Right atrium auricular region (tissue), 2 donors: Measurements from ENCODE around the gene ARSB. TPM values are rescaled to one million over a fixed set of nuclear protein-coding genes. Genes with fewer than 3 reads are reported as not detected.

Experiments used
- DNase-seq: peaks from one replicate; pipeline ENCODE4 v3.0.0-alpha.2; 2019; ENCODE audit warnings: low spot score
- H3K27ac ChIP-seq, 2 donors: fragments of 200-600 bp; sonication (generic); 1 replicate in 1 of 2; 2 replicates in 1 of 2; pipeline ENCODE4 v1.5.1; 2016 to 2019
- H3K27me3 ChIP-seq, 2 donors: fragments of 200-600 bp; sonication (generic); one replicate each; pipeline versions ENCODE4 v1.5.1 to v1.6.0; 2017 to 2019
- H3K36me3 ChIP-seq: fragments of 200-600 bp; sonication (generic); one replicate; pipeline ENCODE4 v1.5.1; 2016
- H3K4me1 ChIP-seq, 2 donors: fragments of 200-600 bp; sonication (generic); one replicate each; pipeline versions ENCODE4 v1.5.1 to v1.6.0; 2017 to 2019
- H3K4me3 ChIP-seq, 2 donors: fragments of 200-600 bp; sonication (generic); 1 replicate in 1 of 2; 2 replicates in 1 of 2; pipeline ENCODE4 v1.5.1; 2017 to 2019; ENCODE audit warnings: mild to moderate bottlenecking in 1 of 2, moderate library complexity in 1 of 2
- H3K9me3 ChIP-seq, 2 donors: fragments of 200-600 bp; sonication (generic); one replicate each; pipeline ENCODE4 v1.5.1; 2019
- total RNA-seq, 2 donors: library from RNA; depleted of rRNA; stranded (reverse); fragments of >200 nt; gene quantifications; one replicate each; pipeline ENCODE4 v1.1.0, GENCODE V29; 2016
- TF ChIP-seq, protein P1 (sequence below), 2 donors: fragments of 200-600 bp; sonication (generic); IDR thresholded peaks; one replicate each; pipeline ENCODE4 v1.5.1; 2019; ENCODE audit warnings: antibody characterized with exemption in 2 of 2

The ARSB gene
- total RNA-seq, 2 donors from 2014 or later, result 11.5 to 16.4 TPM

DNA sequence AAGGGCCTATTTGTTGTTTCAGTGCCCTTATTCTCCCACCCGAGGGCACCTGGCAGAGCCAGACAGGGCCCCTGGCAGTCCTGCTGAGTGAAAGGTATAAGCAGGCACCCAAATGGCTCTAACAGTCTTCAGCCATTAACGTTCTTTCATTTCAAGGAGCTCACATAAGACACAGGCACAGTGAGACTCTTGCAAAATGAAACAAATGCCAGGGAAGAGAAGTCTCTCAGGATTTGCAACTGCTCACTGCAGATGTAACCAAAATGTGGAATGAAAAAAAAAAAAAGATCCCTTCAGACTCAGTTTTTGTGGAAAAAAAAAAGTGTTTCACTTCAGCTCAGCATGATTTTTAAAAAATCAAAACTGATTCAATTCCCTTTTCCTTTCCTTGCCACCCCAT, 181.2 kb downstream of the ARSB start:
- H3K9me3 ChIP-seq, result no peaks in the 10 kb centered on the region
- H3K36me3 ChIP-seq, result no peaks in the 10 kb centered on the region
- H3K27me3 ChIP-seq, result no peaks in the 10 kb centered on the region
- TF ChIP-seq, protein P1, sequence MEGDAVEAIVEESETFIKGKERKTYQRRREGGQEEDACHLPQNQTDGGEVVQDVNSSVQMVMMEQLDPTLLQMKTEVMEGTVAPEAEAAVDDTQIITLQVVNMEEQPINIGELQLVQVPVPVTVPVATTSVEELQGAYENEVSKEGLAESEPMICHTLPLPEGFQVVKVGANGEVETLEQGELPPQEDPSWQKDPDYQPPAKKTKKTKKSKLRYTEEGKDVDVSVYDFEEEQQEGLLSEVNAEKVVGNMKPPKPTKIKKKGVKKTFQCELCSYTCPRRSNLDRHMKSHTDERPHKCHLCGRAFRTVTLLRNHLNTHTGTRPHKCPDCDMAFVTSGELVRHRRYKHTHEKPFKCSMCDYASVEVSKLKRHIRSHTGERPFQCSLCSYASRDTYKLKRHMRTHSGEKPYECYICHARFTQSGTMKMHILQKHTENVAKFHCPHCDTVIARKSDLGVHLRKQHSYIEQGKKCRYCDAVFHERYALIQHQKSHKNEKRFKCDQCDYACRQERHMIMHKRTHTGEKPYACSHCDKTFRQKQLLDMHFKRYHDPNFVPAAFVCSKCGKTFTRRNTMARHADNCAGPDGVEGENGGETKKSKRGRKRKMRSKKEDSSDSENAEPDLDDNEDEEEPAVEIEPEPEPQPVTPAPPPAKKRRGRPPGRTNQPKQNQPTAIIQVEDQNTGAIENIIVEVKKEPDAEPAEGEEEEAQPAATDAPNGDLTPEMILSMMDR (IDR thresholded peaks at IDR 0.05), result no peak
- no peak overlapping the region for H3K4me3 ChIP-seq
- no peak for DNase-seq
- peak overlapping the region in 1 of 2 donors; percentile 32 for H3K27ac ChIP-seq
- H3K4me1 ChIP-seq, result peaks cover 0 to 6% of the 10 kb centered on the region in 2 donors

- TF ChIP-seq, protein P1 (IDR thresholded peaks at IDR 0.05), result no peak
- Histone ChIP-seq H3K9me3 (no peaks in the 10 kb centered on the region), H3K27ac (peak overlapping the region; percentile 26 to 32), H3K27me3 (no peaks in the 10 kb centered on the region), H3K4me1 (peaks cover 0 to 6% of the 10 kb centered on the region in 2 donors), H3K4me3 (no peak overlapping the region), H3K36me3 (no peaks in the 10 kb centered on the region)
- DNase-seq, result peak; percentile 88
Observed at GRCh38 chr5:78803353-78803752, 181.8 kb downstream of the ARSB start.

DNA sequence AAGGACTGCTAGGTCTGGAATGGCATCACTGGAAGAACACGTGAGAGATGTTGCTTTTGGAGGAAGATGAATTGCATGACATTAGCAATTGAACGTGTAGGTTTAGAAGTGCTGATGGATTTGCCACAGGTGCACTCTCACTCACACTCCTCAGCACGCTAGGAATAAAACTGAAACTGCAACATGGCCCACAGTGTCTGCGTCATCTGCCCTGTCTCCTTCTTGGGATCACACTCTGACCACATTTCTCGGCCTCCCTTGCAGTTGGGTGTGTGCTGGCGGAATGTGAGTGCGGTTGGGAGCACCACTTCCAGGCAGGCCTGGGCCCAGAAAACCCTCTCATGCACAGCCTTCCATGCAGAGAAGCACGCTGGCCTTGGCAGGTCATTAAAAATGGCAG, 183.7 kb downstream of the ARSB start:
- TF ChIP-seq, protein P1 (IDR thresholded peaks at IDR 0.05), result no peak
- Histone ChIP-seq H3K9me3 (no peaks in the 10 kb centered on the region), H3K36me3 (no peaks in the 10 kb centered on the region), H3K27ac (no peak overlapping the region), H3K4me3 (no peak overlapping the region), H3K4me1 (peaks cover 0 to 6% of the 10 kb centered on the region in 2 donors), H3K27me3 (no peaks in the 10 kb centered on the region)
- DNase-seq, result no peak

- no peaks in the 10 kb centered on the region for H3K9me3 ChIP-seq
- no peaks in the 10 kb centered on the region for H3K27me3 ChIP-seq
- DNase-seq, result no peak
- H3K36me3 ChIP-seq, result no peaks in the 10 kb centered on the region
- TF ChIP-seq, protein P1 (IDR thresholded peaks at IDR 0.05), result no peak
- peak overlapping the region in 1 of 2 donors; percentile 34 for H3K27ac ChIP-seq
- no peak overlapping the region for H3K4me3 ChIP-seq
- peaks cover 0 to 6% of the 10 kb centered on the region in 2 donors for H3K4me1 ChIP-seq
Observed at GRCh38 chr5:78799266-78800017, 185.7 kb downstream of the ARSB start.

- no peak overlapping the region for H3K4me3 ChIP-seq
- H3K36me3 ChIP-seq, result no peaks in the 10 kb centered on the region
- no peak for DNase-seq
- TF ChIP-seq, protein P1 (IDR thresholded peaks at IDR 0.05), result no peak
- H3K4me1 ChIP-seq, result peaks cover 0 to 4% of the 10 kb centered on the region in 2 donors
- peak overlapping the region in 1 of 2 donors; percentile 34 for H3K27ac ChIP-seq
- no peaks in the 10 kb centered on the region for H3K9me3 ChIP-seq
- no peaks in the 10 kb centered on the region for H3K27me3 ChIP-seq
Observed at GRCh38 chr5:78798673-78799029, 186.5 kb downstream of the ARSB start.
